GM21360 (cell line): ENCODE data around the gene NXNL1.
"Not testable (repeated sequence)": the region's sequence is repeated elsewhere in the genome, so short reads cannot be mapped to it uniquely, and the experiment has no call there.

Source experiments
- ATAC-seq: cut with Tn5 transposase; IDR thresholded peaks from one replicate; pipeline ENCODE4 v1.9.1; 2021; ENCODE audit warnings: mild to moderate bottlenecking, moderate library complexity; ENCODE audit not compliant: unreplicated experiment

The NXNL1 gene, protein sequence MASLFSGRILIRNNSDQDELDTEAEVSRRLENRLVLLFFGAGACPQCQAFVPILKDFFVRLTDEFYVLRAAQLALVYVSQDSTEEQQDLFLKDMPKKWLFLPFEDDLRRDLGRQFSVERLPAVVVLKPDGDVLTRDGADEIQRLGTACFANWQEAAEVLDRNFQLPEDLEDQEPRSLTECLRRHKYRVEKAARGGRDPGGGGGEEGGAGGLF

DNA sequence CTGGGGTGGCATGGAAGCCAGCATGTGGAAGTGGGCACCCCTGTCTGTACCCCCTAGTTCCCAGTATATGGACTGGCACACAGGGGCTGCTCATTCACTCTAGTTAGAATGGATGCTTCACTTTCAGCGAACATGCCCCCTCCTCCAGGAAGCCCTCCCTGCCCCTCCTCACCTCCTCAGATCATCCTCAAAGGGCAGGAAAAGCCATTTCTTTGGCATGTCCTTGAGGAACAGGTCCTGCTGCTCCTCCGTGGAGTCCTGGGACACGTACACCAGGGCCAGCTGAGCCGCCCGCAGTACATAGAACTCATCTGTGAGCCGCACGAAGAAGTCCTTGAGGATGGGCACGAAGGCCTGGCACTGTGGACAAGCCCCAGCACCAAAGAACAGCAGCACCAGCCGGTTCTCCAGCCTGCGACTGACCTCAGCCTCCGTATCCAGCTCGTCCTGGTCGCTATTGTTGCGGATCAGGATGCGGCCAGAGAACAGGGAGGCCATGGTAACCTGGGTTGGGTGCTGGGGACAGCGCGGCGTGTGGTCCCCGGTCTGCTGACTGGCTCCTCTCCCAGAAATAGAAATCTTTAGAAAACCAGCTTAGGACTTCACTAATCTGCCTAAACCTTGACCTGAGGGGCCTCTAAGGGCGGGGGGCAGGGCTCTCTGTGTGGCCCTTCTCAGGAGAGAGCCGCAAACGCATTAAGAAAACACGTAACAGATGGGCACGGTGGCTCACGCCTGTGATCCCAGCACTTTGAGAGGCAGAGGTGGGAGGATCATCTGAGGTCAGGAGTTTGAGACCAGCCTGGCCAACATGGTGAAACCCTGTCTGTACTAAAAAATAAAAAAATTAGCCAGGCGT is at the start of gene NXNL1:
TSS of gene NXNL1 (minus strand) at position 555 of the 859 bp plus-strand sequence. CDS start at position 498, 57 bp downstream.
- ATAC-seq, result no peak

DNA sequence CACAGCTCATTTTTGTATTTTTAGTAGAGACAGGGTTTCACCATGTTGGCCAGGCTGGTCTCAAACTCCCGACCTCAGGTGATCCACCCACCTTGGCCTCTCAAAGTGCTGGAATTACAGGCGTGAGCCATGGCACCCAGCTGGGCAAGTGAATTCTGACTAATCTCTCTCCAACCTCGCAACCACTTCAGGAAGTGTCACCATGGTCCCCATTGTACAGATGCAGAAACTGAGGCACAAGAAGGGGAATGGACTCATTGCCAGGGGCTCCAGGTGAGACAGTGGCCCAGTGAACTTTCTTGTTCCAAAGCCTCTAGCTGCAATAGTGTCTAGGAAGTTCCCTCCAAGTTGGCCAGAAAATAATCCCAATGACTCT is 47.8 kb upstream of the NXNL1 start:
- not testable (repeated sequence) for ATAC-seq

DNA sequence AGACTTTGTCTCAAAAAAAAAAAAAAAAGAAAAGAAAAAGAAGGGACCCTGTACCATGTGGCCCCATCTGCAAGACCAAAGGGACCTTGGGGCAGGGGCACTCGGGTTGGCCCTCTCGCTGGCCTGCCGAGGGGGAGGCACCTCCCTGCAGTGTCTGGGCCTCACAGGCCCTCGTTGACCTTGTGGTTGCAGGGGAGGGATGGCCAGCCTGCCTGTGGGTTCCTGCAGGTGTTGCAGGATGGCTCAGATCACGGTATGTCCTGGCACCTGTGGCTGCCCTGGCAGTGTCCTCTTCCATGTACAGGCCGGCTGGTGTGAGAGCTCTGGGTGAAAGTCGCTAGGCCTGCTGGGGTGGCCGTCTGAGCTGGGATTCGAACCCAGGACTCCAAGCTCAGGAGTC is 46.0 kb upstream of the NXNL1 start:
- ATAC-seq, result no peak

DNA sequence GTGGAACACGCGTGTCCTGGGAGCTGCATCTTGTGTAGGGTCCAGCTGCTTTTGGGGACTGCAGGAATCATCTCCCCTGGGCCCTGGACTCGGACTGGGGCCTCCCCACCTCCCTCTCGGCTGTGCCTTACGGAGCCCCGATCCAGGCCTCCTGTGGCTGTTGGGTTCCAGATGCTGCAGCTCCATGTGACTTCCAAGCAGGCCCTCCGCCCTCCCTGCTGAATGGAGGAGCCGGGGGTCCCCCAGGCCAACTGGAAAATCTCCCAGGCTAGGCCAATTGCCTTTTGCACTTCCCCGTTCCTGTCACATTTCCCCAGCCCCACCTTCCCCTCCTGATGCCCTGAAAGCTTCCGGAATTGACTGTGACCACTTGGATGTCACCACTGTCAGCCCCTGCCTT is 44.5 kb upstream of the NXNL1 start:
- ATAC-seq, result no peak

DNA sequence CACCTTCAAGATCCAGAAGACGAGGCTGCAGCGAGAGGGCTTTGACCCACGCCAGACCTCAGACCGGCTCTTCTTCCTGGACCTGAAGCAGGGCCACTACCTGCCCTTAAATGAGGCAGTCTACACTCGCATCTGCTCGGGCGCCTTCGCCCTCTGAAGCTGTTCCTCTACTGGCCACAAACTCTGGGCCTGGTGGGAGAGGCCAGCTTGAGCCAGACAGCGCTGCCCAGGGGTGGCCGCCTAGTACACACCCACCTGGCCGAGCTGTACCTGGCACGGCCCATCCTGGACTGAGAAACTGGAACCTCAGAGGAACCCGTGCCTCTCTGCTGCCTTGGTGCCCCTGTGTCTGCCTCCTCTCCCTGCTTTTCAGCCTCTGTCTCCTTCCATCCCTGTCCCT is 43.7 kb upstream of the NXNL1 start:
- no peak for ATAC-seq

DNA sequence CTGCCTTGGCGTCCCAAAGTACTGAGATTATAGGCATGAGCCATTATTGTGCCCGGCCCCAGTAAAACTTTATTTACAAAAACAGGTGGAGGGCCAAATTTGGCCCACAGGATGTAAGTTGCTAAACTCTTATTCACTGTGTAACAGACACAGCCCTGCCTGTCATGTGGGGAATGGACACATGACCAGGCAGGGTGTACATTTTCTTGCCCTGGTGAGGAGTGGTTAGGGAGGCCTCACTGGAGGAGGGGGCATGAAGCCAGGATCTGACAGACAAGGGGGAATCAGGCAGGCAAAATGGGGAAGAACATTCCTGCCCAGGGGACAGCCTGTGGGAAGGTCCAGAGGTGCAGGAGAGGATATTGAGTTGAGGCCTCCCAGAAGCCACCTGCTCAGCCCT is 43.3 kb upstream of the NXNL1 start:
- no peak for ATAC-seq

DNA sequence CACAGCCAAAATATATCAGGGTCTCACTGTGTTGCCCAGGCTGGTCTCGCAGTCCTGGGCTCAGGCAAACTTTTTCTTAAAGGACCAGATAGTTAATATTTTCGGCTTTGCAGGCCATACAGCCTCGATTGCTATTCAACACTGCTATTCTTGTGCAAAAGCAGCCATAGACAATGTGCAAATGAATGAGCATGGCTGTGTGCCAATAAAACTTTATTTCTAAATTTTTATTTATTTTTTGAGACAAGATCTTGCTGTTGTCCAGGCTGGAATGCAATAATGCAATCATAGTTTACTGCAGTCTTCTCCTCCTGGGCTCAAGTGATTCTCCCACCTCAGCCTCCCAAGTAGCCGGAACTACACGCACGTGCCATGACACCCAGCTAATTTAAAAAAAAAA is 42.5 kb upstream of the NXNL1 start:
- ATAC-seq, result no peak

DNA sequence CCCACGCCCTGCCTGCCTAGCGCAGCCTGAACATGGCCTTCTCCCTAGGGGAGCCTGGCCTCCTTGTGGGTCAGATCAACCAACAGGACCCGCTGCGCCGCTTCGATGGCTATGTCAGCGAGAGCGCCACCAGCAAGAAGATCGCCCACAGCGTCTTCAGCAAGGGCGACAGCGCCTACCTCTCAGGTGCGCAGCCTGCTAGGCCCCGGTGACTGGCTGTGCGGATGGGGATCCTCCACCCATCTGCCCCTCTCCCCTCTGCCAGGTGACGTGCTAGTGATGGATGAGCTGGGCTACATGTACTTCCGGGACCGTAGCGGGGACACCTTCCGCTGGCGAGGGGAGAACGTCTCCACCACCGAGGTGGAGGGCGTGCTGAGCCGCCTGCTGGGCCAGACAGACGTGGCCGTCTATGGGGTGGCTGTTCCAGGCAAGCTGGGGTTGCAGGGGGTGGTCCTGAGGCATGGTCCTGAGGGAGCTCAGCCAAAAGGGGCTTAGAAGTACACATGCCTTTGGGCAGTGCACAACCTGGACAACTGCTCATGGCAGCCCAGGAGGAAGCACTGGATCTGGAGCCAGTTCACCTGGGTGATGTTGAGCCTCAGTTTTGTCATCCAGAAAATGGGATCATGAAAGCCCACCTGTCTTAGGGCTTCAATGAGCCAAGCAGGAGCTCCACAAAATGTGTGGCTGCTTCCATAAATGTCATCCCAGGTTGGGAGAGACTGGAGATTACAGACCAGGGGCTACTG is 39.9 kb upstream of the NXNL1 start:
- no peak for ATAC-seq

DNA sequence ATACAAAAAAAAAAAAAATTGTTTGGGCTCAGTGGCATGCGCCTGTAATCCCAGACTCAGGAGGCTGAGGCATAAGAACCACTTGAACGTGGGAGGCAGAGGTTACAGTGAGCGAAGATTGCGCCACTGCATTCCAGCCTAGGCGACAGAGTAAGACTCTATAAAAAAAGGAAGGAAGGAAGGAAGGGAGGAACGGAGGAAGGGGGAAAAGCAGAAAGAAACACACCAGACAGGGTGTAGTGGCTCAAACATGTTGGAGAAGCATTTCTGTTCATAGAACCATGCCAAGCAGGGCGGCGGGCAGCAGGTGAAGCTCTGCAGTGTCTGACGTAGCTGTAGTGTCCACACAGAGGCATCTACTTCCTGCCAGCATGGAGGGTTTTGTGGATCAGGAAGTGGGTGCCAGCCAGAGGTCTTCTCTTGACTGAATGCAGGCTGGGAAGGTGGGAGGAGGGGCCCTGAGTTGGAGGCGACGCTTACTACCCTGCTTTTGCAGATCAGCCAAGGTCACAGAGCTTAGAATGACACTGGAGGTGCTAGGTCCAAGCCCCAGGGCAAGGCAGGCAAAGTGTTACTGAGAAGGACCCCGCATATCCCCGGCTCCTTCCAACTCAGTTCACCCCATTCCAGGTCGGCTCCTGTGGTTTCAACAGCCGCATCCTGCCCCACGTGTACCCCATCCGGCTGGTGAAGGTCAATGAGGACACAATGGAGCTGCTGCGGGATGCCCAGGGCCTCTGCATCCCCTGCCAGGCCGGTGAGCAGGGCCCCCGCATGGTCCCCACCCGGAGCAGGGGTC is 39.1 kb upstream of the NXNL1 start:
- ATAC-seq, result no peak

DNA sequence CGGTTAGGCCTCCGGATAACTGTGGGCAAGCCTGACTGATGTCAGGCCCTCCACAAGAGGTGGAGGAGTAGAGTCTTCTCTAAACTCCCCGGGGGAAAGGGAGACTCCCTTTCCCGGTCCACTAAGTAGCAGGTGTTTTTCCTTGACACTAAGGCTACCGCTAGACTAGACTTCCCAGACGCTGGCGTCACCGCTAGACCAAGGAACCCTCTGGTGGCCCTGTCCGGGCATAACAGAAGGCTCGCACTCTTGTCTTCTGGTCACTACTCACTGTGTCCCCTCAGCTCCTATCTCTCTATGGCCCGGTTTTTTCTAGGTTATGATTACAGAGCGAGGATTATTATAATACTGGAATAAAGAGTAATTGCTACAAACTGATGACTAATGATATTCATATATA is 38.3 kb upstream of the NXNL1 start:
- ATAC-seq, result not testable (repeated sequence)

DNA sequence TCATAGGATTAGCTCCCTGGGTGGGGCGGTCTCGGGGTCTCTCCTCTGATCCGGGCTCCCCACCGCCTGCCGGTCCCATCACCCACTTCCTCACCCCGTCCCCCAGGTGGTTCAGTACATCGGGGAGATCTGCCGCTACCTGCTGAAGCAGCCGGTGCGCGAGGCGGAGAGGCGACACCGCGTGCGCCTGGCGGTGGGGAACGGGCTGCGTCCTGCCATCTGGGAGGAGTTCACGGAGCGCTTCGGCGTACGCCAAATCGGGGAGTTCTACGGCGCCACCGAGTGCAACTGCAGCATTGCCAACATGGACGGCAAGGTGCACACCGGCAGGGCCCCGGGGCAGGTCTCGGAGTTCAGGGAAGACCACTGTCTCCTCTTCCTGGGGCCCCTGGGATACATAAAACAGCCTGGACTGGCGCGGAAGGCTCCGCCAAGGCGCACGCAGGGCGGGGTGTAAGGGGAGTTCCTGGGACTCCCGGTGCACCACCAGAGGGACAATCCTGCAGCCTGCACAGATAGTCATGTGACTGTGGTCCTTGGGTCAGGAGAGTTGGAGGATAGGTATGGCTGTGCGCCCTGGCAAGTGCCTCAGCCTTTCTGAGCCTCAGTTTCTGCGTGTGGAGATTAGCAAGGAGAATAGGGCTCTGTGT is 36.5 kb upstream of the NXNL1 start:
- no peak for ATAC-seq

DNA sequence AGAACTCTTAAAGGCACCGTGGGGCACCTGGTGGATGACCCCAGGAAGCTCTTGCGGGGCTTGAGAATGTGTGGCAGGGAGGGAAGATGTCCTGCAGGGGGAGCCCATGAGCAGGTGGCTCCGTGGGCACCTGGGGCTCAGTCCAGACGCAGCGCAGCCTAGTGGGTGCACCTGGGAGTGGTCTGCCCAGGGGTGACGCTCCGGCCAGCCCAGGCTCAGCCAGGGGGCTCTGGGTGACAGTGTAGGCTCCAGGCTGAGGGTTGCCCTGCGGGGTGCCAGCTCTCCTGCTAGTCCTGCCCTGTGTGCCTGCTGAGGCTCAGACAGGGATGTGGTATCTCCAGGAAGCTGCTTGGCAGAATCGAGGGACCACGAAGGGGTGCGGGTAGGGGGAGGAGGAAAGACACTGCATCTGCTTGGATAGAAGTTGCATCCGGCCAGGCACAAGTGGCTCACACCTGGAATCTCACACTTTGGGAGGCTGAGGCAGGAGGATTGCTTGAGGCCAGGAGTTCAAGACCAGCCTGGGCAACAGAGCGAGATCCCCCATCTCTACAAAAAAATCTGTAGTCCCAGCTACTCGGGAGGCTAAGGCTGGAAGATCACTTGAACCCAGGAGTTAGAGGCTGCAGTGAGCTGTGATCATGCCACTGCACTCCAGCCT is 35.7 kb upstream of the NXNL1 start:
- ATAC-seq, result no peak

DNA sequence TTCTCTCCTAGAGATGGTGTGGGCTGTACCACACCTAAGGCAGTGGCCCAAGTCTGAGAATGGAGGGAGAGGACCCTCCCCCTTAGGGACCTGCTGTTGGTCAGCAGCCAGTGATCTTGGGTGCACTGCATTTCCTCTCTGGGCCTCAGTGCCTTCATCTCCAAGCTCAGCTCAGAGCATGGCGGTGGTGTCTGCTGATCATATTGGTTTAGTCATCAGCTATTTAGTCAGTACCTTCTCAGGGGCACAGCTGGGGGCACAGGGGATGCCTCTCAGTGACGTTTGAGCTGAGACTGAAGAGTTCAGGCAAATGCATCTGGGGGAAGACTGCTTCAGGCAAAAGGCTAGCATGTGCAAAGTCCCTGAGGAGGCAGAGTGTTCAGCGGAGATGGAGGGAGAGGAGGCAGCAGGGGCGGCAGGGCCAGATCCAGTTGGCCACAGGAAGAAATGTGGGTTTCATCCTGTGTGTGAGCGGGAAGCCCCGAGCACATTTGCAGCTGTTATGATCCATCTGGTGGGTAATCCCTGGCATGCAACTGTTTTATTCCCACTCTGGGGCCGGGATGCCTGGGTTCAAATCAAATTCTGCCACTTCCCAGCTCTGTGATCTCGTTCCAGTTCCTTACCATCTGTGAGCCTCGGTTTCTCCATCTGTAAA is 35.0 kb upstream of the NXNL1 start:
- no peak for ATAC-seq

DNA sequence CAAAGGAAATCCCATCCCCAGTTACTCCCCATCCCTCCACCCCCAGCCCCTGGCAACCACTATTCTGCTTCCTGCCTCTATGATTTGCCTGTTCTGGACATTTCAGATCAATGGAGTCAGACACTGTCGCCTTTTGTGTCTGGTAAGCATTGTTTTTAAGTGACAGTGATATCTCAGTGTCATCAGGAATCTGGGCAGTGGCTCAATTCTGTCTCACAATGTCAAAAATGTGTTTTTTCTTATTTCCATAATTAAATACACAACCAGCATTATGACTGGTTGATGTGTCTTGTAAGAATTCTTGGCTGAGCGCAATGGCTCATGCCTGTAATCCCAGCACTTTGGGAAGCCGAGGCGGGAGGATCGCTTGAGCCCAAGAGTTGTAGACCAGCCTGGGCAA is 30.6 kb upstream of the NXNL1 start:
- ATAC-seq, result no peak

DNA sequence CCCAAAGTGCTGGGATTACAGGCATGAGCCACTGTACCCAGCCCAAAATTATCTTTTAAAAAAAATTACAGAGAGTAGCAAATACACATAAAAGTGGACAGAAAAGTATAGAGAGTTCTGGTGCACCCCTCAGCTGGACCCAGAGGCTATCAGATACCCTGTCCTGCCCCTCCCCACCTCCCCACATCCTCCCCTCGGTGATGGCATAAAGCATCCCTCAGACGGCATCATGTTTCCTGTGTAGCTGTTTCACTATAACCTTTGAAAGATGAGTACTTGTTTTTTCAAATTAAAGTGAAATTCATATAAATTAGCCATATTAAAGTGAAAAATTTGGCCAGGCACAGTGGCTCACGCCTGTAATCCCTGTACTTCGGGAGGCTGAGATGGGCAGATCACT is 29.7 kb upstream of the NXNL1 start:
- no peak for ATAC-seq

DNA sequence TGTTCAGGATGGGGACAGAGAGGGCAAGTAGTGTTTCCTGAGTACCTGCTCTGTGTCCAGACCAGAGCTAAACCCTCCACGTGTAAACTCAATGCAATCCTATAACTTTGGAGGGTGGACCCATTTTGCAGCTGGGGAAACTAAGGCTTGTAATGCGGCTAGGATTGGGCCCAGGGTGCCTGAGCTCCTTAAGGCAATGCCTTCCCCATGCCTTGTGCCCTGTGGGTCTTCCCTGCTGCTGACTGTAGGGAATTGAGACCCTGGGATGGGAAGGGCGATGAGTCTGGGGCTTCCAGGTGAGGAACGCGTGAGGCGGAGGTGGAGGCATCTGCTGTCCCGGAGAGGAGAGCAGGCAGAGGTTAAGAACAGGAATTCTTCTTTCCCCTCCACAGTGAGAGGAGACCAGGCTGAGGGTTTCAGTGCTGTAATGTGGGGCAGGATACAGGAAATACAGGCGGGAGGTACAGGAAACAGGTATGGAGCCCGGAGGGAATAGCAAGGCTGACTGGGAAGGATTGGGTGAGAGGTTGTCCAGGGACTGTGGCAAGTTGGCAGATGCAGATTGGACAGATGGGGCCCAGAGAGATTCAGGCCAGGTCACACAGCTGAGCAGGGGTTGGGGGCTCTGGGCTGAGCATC is 28.8 kb upstream of the NXNL1 start:
- ATAC-seq, result no peak

DNA sequence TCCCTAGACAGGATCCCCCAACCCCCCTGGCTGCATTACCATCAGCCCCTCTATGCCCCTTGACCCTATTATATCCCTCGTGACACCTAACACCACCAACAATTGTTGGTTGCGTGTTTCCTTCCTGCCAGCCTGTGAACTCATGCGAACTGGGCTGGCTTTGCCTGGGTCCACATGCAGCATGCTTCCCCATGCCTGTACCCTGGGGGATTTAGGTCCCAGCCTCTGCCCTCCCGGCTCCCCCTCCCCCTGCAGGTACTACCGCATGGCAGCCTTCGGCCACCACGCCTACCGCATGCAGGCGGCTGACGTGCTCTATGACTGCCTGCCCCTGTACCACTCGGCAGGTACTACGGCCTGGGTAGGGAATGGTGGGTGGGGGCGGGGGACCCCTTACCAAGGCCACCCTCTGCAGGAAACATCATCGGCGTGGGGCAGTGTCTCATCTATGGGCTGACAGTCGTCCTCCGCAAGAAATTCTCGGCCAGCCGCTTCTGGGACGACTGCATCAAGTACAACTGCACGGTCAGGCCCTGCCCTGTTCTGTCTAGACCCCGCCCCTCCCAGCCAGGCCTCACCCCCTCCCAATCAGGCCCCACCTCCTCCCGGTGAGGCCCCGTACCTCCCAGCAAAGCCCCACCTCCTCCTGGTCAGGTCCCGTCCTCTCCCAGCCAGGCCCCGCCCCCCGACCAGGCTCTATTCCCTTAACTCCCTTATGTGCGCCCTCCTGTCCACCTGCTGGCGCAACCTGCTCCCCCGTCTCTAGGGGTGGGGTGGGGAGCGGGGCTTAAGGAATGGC is 28.1 kb upstream of the NXNL1 start:
- no peak for ATAC-seq
